GM19351 (cell line): ENCODE data around the gene ZNF507.
A peak's percentile ranks its signal among the peaks of the same experiment; 100 is the strongest.
"Not testable (repeated sequence)": the region's sequence is repeated elsewhere in the genome, so short reads cannot be mapped to it uniquely, and the experiment has no call there.

ENCODE experiments used
- ATAC-seq: cut with Tn5 transposase; IDR thresholded peaks from one replicate; pipeline ENCODE4 v1.9.1; 2021; ENCODE audit warnings: mild to moderate bottlenecking, moderate library complexity; ENCODE audit not compliant: unreplicated experiment

Gene ZNF507

DNA sequence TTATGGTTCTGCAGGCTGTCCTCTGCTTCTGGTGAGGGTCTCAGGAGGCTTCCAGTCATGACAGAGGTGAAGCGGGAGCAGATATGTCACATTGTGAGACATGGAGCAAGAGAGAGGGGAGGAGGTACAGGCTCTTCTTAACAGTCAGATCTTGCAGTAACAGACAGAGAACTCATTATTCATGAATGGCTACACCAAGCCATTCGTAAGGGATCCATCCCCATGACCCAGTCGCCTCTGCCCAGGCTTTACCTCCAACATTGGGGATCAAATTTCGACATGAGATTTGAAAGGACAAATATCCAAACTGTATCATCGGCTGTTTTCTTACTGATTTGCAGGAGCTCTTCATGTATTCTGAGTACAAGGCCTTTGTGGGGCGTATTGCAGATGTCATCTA is 21.7 kb downstream of the ZNF507 start:
- ATAC-seq, result no peak

DNA sequence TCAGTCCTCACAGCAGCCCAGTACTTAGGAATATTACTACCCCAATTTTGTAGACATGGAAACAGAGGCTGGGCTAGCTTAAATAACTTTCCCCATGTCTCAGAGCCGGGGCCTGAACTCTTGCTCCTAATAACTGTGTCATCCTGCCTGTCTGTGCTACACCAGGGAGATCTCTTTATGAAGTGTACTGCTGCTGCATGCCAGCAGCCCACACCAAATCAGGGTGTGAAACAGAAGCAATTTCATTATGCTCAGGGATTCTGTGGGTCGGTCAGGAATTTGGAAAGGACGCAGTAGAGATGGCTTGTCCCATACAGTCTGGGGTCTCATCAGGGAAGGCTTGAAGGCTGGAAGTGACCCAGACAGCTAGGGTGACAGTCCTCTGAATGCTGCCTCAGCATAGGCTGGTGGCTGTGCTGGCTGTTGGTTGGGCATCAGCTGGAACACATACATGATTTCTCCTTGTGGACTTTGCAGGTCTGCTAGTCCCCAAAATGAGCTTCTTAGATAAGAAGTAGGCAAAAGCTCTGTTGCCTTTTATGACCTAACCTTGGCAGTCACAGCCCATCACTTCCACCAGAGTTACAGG is 22.6 kb downstream of the ZNF507 start:
- no peak for ATAC-seq

DNA sequence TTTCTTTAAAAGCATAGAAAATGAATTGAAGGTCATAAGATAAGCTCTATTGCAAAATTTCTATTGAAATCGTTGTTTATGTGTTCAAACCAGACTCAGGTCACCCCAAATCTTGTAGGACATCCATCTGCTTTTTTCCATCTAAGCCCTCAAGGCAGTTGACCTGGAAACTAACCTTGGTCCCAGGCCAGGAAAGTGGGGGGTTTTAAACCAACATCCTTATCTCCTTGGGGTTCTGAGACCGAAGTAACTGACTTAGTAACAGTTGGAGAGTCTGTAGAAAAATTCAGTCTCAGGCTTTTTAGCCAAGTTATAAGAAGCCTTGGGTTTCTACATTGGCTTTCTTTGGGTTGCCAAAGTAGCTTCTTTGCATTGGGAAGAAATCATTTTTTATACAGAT is 23.4 kb downstream of the ZNF507 start:
- no peak for ATAC-seq

DNA sequence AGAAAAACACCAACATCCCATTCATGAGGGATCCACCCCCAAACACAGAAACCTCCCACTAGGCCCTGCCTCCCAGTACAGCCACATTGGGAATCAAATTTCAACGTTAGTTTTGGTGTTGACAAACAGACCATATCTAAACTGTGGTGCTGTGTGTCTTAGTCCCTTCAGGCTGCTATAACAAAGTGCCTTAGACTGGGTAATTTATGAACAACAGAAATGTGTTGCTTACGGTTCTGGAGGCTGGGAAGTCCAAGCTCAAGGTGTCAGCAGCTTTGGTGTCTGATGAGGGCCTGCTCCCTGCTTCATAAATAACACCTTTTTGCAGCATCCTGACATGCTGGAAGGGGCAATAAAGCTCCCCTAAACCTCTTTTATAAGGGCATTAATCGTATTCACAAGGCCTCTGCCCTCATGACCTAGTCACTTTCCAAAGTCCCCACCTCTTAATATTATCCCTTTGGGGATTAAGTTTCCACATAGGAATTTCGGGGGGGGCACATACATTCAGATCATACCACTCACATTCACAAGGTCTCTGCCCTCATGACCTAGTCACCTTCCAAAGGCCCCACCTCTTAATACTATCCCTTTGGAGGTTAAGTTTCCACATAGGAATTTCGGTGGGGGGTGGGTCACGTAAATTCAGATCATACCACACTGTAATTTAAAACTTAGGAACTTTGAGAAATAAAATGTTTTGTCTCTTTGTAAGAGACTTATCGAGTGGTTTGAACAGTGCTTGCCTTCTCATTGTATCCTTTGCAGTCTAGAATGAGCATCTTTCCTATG is 27.5 kb downstream of the ZNF507 start:
- ATAC-seq, result no peak

DNA sequence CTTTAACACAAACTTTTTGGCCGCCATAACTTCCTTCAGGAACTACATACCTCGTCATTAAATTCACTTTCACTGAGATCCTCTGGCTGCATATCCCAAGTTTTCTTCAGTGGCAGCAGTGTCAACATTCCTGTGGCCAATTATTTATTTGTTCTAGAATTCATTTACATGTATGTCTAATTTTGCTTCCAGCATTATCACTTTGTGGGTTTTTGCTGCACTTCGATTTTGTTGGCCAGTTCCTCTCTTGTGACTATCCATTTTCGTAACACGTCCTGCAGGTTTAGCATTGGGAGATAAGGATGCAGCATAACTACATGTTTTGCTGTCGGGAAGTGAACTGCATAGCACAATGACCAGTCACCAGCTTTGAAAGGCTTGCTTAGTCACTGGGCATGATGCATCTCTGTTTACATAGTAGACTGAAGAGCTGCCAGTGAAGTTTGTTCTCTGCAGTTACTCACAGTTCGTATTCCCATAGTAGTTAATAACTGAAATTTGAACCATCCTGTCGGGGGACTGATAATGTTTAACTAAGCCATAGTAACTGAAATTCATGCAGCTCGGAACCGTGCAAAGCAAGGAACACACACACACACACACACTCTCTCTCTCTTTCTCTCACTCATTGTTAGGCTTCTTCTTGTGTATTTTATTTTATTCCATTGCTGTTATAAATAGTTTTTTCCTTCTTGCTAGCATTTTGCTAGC is 28.3 kb downstream of the ZNF507 start:
- ATAC-seq, result no peak

DNA sequence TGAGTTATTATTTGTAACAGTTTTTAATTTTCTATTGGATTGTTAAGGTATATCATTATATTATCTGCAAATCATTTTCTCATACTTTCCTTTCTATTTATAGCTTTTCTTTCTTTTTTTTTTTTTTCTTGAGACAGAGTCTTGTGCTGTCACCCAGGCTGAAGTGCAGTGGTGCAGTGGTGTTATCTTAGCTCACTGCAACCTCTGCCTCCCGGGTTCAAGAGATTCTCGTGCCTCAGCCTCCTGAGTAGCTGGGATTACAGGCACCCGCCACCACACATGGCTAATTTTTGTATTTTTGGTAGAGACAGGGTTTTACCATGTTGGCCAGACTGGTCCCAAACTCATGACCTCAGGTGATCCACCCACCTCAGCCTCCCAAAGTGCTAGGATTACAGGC is 29.0 kb downstream of the ZNF507 start:
- not testable (repeated sequence) for ATAC-seq

DNA sequence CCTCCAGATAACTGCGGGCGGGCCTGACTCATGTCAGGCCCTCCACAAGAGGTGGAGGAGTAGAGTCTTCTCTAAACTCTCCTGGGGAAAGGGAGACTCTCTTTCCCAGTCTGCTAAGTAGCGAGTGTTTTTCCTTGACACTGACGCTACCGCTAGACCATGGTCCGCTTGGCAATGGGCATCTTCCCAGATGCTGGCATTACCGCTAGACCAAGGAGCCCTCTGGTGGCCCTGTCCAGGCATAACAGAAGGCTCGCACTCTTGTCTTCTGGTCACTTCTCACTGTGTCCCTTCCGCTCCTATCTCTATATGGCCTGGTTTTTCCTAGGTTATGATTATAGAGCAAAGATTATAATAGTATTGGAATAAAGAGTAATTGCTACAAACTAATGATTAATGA is 31.7 kb downstream of the ZNF507 start:
- ATAC-seq, result not testable (repeated sequence)

DNA sequence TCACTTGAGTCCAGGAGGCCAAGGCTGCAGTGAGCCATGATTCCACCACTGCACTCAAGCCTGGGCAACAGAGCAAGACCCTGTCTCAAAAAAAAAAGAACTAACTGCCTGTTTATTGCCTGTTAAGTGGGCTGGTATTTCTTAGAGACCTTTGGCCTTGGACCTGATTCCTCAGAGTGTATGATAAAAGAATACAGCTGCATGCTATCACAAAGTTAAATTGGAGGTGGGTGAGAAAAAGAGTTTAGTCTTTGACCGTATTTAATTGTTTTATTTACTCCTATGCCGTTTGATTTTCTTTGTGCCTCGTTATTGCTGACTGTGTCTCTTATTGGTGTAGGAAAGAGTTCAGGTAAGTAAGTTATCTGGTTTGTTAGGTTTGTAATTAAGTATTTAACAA is 34.9 kb downstream of the ZNF507 start:
- ATAC-seq, result no peak

DNA sequence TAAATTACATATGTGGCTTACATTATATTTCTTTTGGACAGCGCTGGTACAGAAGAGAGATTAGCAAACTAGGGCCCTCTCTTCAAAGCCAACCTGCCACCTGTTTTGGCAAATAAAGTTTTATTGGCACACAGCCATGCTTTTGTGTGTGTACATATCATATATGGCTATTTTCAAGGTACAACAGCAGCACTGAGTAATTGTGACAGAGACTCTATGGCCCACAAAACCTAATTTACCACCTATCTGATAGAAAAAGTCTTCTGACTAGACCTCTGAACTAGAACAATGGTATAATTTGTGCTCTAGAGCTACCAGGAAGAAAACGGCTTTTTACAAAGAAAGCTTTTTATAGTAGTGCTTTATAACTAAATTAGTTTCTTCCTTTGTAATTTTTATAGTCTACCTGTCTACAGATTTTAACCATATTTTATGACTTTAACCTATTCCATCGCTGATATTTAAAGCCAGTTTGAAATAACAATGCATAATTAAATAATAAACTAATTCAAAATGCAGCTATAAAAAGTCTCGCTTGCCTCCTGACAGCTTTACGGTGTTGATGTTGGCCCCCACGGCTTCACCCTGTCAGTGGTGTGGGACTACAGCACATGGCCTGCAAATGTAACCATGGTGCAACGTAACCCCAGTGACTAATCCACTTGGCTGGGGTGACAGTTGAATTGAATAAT is 42.4 kb downstream of the ZNF507 start:
- no peak for ATAC-seq

DNA sequence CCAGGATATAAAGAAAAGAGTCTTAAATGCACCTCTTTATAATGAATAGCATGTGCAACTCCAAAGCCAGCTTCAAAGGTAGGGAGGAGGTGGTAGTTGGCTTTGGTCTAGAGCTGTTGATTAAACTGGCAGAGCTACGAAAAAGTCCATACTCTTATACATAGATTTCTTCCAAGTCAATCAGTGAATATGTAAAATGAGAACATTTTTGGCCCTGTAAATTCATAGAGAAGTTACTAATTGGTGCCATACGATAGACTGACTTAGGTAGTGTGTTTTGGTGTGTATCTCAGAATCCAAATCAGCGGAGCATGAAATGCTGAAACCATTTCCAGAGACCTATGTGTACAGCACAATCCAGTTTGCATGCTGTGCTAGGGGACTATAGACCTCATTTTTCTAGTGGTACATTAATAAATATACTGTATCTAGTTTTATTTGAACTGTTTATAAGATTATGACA is 43.0 kb downstream of the ZNF507 start:
- ATAC-seq, result no peak

DNA sequence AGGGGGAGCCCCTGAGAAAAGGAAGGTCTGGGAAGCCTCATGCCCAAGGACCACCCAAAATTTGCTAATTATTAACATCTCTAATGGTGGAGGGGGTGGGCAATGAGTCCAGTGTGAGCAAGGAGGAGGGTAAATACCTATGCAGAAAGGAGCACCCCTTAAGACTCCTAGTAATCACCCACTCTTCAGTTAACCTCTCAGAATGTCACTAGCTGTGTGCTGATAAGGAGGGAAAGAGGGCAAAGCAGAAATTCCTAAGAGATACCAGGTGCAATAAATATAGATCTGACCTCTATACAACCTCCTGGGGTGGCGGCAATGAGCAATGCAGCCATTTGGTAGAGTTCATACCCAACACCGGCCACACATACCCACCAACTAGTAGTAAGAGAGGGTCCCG is 47.5 kb downstream of the ZNF507 start:
- no peak for ATAC-seq

DNA sequence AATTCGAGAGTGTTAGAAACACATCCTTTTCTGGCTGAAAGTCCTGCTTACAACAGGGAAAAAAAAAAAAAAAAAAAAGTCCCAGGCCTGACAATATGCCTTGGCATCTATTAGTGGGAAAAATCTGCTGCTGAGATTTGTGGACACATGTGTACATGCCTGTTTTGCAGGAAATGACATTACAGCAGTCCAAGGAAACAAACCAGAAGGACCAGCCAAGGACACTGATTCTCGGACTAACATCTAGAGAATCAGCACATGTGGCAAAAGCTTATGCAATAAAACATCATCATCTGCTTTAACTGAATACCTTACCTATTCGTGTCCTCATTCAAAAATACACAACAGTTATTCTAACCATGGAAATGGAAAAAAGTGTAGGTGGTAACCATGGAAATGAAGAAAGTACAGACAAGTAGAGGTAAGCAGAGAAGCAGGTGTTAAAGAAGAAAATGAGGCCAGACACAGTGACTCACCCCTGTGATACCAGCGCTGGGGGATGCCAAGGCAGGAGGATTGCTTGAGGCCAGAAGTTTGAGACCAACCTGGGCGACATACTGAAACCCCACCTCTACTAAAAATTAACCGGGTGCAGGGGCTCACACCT is 50.7 kb downstream of the ZNF507 start:
- ATAC-seq, result no peak

DNA sequence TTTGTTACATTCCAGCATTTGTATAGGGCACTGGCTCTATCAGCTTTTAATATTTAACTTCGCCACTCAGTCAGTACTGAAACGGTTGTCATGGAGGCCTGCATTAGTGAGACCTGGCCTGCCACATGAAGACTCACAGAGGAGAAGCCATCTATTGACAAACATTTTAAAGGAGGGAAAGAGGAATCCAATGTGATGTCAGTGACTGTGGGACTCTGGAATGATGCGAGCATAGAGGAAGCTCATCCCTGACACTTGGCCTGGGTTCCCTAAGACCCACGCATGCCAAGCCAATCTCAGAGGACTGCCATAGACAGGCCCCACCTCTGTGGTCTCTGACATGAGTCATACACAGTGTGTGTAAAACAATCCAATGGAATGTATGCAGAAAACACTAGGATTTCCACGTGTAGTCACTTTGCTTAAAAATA is 52.3 kb downstream of the ZNF507 start:
- no peak for ATAC-seq

DNA sequence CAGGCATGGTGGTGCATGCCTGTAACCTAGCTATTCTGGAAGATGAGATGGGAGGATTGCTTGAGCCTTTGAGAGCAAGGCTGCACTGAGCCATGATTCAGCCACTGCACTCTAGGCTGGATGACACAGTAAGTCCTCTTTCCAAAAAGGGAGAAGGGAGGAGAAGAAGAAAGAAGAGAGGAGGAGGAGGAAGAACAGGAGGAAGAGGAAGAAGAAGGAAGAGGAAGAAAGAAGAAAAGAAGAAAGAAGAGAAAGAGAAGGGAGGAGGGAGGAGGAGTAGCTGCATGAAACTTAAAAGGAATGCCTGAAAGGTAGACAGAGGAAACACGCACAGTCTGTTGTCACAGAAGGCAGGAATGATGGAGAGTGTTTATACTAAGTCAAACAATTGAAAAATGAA is 56.6 kb downstream of the ZNF507 start:
- no peak for ATAC-seq

DNA sequence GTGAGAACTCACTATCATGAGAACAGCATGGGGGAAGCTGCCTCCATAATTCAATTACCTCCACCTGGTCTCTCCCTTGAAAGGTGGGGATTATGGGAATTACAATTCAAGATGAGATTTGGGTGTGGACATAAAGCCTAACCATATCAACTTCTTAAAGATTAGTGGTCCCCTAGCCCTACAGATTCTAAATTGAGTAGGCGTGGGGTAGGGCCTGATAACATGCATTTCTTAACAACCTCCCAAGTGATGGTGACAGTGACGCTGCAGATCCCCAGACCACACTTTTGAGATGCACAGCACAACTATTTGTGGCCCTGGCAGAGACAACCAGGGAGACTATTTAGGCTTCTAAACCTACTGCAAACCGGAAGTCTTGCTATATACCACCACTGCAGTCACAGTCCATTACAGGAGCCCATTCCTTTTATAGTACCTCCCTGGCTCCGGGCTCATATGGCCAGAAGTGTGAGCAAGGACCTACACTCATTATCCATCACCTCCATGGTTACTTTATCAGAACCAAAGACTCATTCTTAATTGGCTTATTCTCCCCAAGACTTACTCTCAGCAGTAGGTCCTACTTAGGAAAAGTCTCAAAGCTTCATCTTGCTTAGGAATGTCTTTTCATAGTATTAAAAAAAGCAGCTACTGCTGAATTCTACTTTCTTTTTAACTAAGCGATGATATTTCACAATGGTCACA is 58.0 kb downstream of the ZNF507 start:
- ATAC-seq, result no peak

DNA sequence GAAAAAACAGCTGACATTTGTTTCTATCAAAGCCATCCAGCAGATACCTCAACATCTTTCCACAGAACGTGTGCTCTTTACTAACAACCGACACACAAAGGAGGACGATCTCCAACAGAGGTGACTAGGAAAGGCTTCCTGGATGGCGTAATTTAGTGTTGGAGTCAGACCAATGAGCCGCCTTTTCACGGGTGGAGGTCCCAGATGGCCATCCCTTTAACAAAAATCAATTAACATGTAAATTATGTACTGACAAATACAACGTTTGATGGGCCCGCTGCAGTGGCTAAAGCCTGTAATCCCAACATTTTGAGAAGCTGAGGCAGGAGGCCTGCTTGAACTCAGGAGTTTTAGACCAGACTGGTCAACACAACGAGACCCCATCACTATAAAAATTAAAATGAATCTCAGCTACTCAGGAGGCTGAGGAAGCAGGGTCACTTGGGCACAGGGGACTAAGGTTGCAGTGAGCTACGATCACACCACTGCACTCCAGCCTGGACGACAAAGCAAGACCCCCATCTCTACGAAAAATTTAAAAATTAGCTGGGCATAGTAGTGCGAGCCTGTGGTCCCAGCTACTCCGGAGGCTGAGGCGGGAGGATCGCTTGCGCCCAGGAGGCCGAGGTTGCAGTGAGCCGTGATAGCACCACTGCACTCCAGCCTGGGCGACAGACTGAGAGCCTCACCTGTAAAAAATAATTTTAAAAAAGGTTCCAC is 59.0 kb downstream of the ZNF507 start:
- ATAC-seq, result no peak

DNA sequence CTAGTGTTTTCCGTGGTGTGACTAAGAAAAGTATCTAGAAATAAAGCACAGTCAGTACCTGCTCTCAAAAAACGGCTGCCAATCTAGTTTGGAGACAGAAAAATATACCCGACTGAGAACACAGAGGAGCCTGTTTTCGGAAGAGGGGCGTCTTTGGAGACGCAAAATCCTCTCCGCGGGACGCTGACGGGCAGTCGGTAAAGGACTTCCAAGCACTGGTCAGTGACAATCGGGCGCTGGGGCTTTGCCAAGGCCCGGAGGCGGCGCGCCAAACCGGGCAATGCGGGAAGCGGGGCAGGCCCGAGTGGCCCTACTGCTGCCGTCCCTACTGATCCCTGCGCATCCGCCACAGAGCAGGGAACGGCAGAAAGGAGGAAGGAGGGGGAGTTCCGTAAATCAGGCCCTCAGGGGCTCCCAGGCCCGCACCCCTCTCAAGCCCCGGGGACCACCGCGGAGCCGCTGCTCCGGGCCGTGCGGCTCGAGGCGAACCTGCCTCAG is 59.6 kb downstream of the ZNF507 start:
- peak; percentile 10 for ATAC-seq

DNA sequence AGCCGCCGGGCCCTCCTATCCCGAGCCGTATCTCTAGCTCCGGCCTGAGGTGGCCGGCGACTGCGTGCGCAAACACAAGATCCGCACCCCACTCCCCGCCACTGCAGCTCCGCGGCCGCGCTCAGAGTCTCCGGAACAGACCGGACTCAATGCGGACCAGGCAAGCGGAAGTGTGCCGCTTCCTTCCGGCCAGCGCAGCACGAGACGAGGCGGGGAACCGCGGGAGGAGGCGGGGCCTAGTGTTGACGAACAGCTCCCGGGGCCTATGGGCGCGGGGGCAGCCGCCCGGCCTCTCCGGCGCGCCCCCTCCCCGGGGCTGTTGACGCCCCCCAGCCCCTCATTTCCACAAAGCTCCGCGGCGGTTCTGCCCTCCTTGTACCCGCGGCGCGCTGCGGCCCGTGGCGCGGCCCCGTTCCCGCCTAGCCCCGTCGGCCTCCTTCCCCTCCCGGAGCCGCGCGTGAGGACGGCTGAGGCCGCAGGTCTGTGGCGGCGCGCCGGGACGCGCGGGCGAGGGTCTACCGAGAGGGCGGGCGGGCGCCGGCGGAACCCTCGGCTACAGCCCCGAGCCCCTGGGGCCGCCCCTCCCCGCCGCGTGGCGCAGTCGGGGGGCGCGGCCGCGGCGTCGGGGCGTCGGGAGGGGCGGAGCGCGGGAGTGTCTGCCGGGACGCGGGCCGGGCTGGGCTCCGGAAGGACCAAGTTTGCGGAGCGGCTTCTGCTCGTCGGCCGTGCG is 60.2 kb downstream of the ZNF507 start, which contains the start of gene DPY19L3:
DPY19L3 (plus strand) TSS at position 340 of the 730 bp plus-strand sequence. CDS start 2,484 bp downstream, outside the sequence.
- ATAC-seq, result peak; percentile 95
